ENCODE measurements around the gene SCEL.

Gene SCEL

GRCh38 chr13:77674852-77675251, 139.3 kb downstream of the SCEL start:
- no peak for DNase-seq

- no peak for DNase-seq
These were observed 143.3 kb downstream of the SCEL start for GRCh38 chr13:77678691-77679235.

DNA sequence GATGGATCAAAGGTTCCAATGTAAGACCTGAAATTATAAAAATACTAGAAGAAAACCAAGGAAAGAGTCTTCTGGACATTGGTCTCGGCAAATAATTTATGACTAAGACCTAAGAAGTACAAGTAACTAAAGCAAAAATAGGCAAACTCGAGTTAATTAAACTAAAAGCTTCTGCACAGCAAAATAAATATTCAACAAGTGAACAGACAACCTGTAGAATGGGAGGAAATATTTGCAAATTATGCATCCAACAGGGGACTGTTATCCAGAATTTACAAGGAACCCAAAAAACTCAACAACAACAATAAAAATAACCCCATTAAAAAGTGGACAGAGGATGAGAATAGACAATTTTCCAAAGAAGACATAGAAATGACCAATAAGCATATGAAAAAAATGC, 152.3 kb downstream of the SCEL start:
- DNase-seq = no peak

GRCh38 chr13:77691871-77692270, 156.4 kb downstream of the SCEL start:
- no peak for DNase-seq

- DNase-seq = no peak
These were observed 157.4 kb downstream of the SCEL start for GRCh38 chr13:77692746-77693448.

DNA sequence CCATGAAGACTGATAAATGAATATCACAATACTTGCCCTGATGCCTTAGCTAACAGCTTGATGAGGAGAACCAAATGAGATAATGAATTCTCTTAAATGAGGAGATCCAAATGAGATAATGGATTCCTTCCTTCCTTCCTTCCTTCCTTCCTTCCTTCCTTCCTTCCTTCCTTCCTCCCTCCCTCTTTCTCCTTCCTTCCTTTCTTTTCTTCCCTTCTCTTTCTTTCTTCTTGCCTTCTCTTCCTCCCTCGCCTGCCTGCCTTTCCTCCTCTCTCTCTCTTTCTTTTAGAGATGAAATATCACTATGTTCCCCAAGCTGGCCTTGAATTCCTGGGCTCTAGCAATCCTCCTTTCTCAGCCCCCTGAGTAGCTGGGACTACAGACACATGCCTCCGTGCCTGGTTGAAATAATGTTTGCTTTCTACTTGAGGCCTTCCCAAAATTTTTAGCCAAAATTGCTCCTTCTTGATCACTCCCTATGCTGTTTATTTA, 158.0 kb downstream of the SCEL start:
- DNase-seq = no peak

Data from NCI-H2107 (cell line).